ENCODE data around the gene ZNF629. TPM values are rescaled to one million over a fixed set of nuclear protein-coding genes. Genes with fewer than 3 reads are reported as not detected.

ZNF629 gene
- total RNA-seq, 4 donors from 2014 or later: 10.9 to 18.1 (median 16.0) TPM

DNA sequence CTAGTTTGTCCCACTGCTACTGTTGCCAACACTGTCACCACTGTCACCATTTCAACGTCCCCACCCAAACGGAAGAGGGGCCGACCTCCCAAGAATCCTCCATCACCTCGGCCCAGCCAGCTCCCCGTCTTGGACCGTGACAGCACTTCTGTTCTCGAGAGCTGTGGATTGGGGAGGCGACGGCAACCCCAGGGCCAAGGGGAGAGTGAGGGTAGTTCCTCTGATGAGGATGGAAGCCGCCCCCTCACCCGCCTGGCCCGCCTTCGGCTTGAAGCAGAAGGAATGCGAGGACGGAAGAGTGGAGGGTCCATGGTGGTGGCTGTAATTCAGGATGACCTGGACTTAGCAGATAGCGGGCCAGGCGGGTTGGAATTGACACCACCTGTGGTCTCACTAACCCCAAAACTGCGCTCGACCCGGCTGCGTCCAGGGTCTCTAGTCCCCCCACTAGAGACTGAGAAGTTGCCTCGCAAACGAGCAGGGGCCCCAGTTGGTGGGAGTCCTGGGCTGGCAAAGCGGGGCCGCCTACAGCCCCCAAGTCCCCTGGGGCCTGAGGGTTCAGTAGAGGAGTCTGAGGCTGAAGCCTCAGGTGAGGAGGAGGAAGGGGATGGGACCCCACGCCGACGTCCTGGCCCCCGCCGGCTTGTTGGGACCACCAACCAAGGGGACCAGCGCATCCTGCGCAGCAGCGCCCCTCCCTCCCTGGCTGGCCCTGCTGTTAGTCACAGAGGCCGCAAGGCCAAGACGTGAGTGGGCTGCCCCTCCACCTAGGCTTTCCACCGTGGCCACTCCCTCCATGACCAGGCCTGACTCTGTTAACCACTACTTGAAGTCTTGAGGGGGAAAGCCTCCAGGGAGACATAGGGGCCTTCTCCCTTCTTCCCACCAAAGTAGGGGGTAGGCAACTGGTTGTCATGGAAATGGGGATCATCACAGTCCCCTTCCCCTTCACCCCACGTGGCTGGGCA, 47.7 kb downstream of the ZNF629 start:
- H3K4me3 ChIP-seq (ENCODE audit: low read depth, poor library complexity, severe bottlenecking): no peak overlapping the region

DNA sequence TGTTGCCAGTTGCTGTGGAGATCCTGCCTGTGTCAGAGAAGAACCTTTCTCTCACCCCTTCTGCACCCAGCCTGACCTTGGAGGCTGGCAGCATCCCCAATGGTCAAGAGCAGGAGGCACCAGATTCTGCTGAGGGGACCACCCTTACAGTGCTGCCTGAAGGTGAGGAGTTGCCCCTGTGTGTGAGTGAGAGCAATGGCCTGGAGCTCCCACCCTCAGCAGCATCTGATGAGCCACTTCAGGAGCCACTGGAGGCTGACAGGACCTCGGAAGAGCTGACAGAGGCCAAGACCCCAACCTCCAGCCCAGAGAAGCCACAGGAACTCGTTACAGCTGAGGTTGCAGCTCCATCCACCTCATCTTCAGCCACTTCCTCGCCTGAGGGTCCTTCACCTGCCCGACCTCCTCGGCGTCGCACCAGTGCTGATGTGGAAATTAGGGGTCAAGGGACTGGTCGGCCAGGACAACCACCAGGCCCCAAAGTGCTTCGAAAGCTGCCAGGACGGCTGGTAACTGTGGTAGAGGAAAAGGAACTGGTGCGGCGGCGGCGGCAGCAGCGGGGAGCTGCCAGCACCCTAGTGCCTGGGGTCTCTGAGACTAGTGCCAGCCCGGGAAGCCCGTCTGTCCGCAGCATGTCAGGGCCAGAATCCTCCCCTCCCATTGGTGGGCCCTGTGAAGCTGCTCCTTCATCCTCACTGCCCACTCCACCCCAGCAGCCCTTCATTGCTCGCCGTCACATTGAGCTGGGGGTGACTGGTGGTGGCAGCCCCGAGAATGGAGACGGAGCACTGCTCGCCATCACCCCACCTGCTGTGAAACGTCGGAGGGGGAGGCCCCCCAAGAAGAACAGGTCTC, 49.0 kb downstream of the ZNF629 start:
- 93 to 94% methylated on average over 25 of the region's 25 CpGs for WGBS, 2 donors
- intact Hi-C loops (cut with DNase I; ENCODE audit: low total_unique reads): no loop called here
- no peak for DNase-seq (ENCODE audit: low spot score in 2 of 2)
- H3K4me3 ChIP-seq (ENCODE audit: low read depth, poor library complexity, severe bottlenecking): no peak overlapping the region
- TF ChIP-seq, protein P1, sequence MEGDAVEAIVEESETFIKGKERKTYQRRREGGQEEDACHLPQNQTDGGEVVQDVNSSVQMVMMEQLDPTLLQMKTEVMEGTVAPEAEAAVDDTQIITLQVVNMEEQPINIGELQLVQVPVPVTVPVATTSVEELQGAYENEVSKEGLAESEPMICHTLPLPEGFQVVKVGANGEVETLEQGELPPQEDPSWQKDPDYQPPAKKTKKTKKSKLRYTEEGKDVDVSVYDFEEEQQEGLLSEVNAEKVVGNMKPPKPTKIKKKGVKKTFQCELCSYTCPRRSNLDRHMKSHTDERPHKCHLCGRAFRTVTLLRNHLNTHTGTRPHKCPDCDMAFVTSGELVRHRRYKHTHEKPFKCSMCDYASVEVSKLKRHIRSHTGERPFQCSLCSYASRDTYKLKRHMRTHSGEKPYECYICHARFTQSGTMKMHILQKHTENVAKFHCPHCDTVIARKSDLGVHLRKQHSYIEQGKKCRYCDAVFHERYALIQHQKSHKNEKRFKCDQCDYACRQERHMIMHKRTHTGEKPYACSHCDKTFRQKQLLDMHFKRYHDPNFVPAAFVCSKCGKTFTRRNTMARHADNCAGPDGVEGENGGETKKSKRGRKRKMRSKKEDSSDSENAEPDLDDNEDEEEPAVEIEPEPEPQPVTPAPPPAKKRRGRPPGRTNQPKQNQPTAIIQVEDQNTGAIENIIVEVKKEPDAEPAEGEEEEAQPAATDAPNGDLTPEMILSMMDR (IDR thresholded peaks at IDR 0.05): no peak
- no peak for TF ChIP-seq POLR2A (IDR thresholded peaks at IDR 0.05)

More for the DNA sequence above, 47.7 kb downstream of the ZNF629 start:
- 89% methylated on average over 32 to 37 of the region's 37 CpGs for WGBS, 2 donors
- TF ChIP-seq, protein P1 (IDR thresholded peaks at IDR 0.05): no peak
- no peak for TF ChIP-seq POLR2A (IDR thresholded peaks at IDR 0.05)
- DNase-seq (ENCODE audit: low spot score in 2 of 2): no peak
- intact Hi-C loops (cut with DNase I; ENCODE audit: low total_unique reads): no loop called here

DNA sequence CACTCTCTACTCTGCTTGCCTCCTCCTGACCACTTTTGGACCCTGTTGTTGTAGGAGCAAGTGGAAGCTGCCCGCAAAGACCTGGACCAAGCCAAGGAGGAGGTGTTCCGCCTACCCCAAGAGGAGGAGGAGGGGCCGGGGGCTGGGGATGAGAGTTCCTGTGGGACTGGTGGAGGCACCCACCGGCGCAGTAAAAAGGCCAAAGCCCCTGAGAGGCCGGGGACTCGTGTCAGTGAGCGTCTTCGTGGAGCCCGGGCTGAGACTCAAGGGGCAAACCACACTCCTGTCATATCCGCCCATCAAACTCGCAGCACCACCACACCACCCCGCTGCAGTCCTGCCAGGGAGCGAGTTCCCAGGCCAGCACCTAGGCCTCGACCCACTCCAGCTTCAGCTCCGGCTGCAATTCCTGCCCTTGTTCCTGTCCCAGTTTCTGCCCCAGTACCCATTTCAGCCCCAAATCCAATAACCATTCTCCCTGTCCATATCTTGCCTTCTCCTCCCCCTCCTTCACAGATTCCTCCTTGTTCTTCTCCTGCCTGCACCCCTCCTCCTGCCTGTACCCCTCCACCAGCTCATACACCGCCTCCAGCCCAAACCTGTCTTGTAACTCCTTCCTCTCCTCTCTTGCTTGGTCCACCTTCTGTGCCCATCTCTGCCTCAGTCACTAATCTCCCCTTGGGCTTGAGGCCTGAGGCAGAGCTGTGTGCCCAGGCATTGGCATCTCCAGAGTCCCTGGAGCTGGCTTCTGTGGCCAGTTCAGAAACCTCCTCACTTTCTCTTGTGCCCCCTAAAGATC, 49.8 kb downstream of the ZNF629 start:
- DNase-seq (ENCODE audit: low spot score in 2 of 2): no peak
- no peak overlapping the region for H3K4me3 ChIP-seq (ENCODE audit: low read depth, poor library complexity, severe bottlenecking)
- 91% methylated on average over 17 of the region's 17 CpGs for WGBS, 2 donors
- intact Hi-C loops (cut with DNase I; ENCODE audit: low total_unique reads): no loop called here
- TF ChIP-seq POLR2A (IDR thresholded peaks at IDR 0.05): no peak
- TF ChIP-seq, protein P1 (IDR thresholded peaks at IDR 0.05): no peak

DNA sequence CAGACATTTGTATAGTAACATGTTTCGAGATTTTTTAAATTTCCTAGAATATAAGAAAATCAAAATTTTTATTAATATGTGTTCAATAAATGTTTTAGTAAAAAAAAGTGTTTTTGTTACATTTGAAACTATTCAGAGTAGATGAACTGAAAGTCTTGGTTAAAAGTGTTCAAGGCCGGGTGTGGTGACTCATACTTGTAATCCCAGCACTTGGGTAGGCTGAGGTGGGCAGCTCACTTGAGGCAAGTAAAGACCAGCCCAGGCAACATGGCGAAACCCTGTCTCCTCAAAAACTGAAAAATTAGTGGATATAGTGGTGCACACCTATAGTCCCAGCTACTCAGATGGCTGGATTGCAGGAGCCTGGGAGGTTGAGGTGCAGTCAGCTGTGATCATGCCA, 55.6 kb downstream of the ZNF629 start:
- WGBS, 2 donors: 87 to 94% methylated on average over 3 of the region's 3 CpGs
- H3K4me3 ChIP-seq (ENCODE audit: low read depth, poor library complexity, severe bottlenecking): no peak overlapping the region
- intact Hi-C loops (cut with DNase I; ENCODE audit: low total_unique reads): no loop called here
- TF ChIP-seq, protein P1 (IDR thresholded peaks at IDR 0.05): no peak
- no peak for TF ChIP-seq POLR2A (IDR thresholded peaks at IDR 0.05)
- no peak for DNase-seq (ENCODE audit: low spot score in 2 of 2)
